GM23248 (cell line): Measurements from ENCODE around the gene SMC1B. TPM values are rescaled to one million over a fixed set of nuclear protein-coding genes. Genes with fewer than 3 reads are reported as not detected.
"Not testable (repeated sequence)": the region's sequence is repeated elsewhere in the genome, so short reads cannot be mapped to it uniquely, and the experiment has no call there.

ENCODE experiments used
- DNase-seq: peaks from one replicate; pipeline ENCODE4 v3.0.0-alpha.2; 2015
- H2AFZ ChIP-seq: fragments of 200-600 bp; sonication (generic); 2 replicates; pipeline ENCODE4 v1.6.1; 2016; ENCODE audit warnings: antibody characterized with exemption
- H3F3A ChIP-seq: fragments of 200-600 bp; sonication (generic); 2 replicates; pipeline ENCODE4 v1.6.1; 2016; ENCODE audit warnings: mild to moderate bottlenecking, antibody characterized with exemption, mixed run types; ENCODE audit not compliant: insufficient read depth
- H3K27ac ChIP-seq: fragments of 200-600 bp; sonication (generic); 2 replicates; pipeline ENCODE4 v1.5.1; 2016; ENCODE audit warnings: mild to moderate bottlenecking
- H3K27me3 ChIP-seq: fragments of 200-600 bp; sonication (generic); replicated peaks from 2 replicates; pipeline ENCODE4 v1.6.1; 2016; ENCODE audit warnings: mild to moderate bottlenecking; ENCODE audit not compliant: insufficient read depth
- H3K36me3 ChIP-seq: fragments of 200-600 bp; sonication (generic); 2 replicates; pipeline ENCODE4 v1.6.1; 2016; ENCODE audit warnings: low read depth, mild to moderate bottlenecking
- H3K4me1 ChIP-seq: fragments of 200-600 bp; sonication (generic); 2 replicates; pipeline ENCODE4 v1.6.1; 2016; ENCODE audit warnings: mild to moderate bottlenecking; ENCODE audit not compliant: insufficient read depth
- H3K4me2 ChIP-seq: fragments of 200-600 bp; sonication (generic); one replicate; pipeline ENCODE4 v1.6.1; 2016; ENCODE audit warnings: mild to moderate bottlenecking; ENCODE audit not compliant: unreplicated experiment
- H3K4me3 ChIP-seq: fragments of 200-600 bp; sonication (generic); 2 replicates; pipeline ENCODE4 v1.5.1; 2016; ENCODE audit warnings: mild to moderate bottlenecking
- H3K79me2 ChIP-seq: fragments of 200-600 bp; sonication (generic); 2 replicates; pipeline ENCODE4 v1.6.1; 2016; ENCODE audit warnings: mild to moderate bottlenecking; ENCODE audit not compliant: insufficient read depth
- H3K9ac ChIP-seq: fragments of 200-600 bp; sonication (generic); 2 replicates; pipeline ENCODE4 v1.6.1; 2016; ENCODE audit warnings: mild to moderate bottlenecking
- H3K9me2 ChIP-seq: fragments of 200-600 bp; sonication (generic); 2 replicates; pipeline ENCODE4 v1.6.1; 2016; ENCODE audit warnings: mixed run types, mild to moderate bottlenecking, moderate library complexity; ENCODE audit not compliant: insufficient read depth
- H3K9me3 ChIP-seq: fragments of 200-600 bp; sonication (generic); one replicate; pipeline ENCODE4 v1.6.1; 2017; ENCODE audit warnings: low read depth
- H4K20me1 ChIP-seq: fragments of 200-600 bp; sonication (generic); 2 replicates; pipeline ENCODE4 v1.6.0; 2016; ENCODE audit not compliant: insufficient read depth
- EZH2 ChIP-seq: fragments of 200-600 bp; sonication (generic); IDR thresholded peaks from 2 replicates; pipeline ENCODE4 v1.6.1; 2018; ENCODE audit warnings: antibody characterized with exemption, mild to moderate bottlenecking; ENCODE audit not compliant: insufficient read depth, poor library complexity, severe bottlenecking
- EZH2phosphoT487 ChIP-seq: fragments of 200-600 bp; sonication (generic); IDR thresholded peaks from 2 replicates; pipeline ENCODE4 v1.6.1; 2018; ENCODE audit warnings: antibody characterized with exemption, moderate library complexity, mild to moderate bottlenecking, low read depth; ENCODE audit not compliant: insufficient read depth
- WGBS, 2 experiments: methylation state at CpG; one replicate each; pipeline ENCODE4 v1.1.6; 2015 to 2017; ENCODE audit warnings: low lambda C conversion rate in 2 of 2, low coverage in 1 of 2; ENCODE audit errors: missing lambda C conversion rate in 2 of 2; 5-methylcytosine and 5-hydroxymethylcytosine counted together
- in situ Hi-C: fragments of 300-500 bp; cut with MboI; formaldehyde crosslinking; loops from 2 replicates; pipeline ENCODE4 v1.15.0; 2020
- polyA plus RNA-seq: library from polyadenylated mRNA; unstranded; fragments of >200 nt; fragmentation: Nextera tagmentation; extraction: Ambion mirVana; gene quantifications from 2 replicates; pipeline ENCODE4 v1.2.1, GENCODE V29; 2016
- total RNA-seq: library from RNA; depleted of rRNA; stranded (reverse); fragments of >200 nt; shearing (Covaris generic); gene quantifications from 2 replicates; pipeline ENCODE4 v1.2.3, GENCODE V29; 2014

SMC1B gene
- total and polyA plus RNA-seq, 2 experiments from 2014 or later = 0.08 TPM; not detected in 1

GRCh38 chr22:45450101-45450785, 36.8 kb upstream of the SMC1B start:
- H3K27me3 ChIP-seq = no peaks in the 10 kb centered on the region
- peaks cover 67% of the 10 kb centered on the region for H3K4me1 ChIP-seq
- TF ChIP-seq EZH2phosphoT487 = no peak
- no peak for TF ChIP-seq EZH2
- H3K36me3 ChIP-seq = no peaks in the 10 kb centered on the region
- no peaks in the 10 kb centered on the region for H4K20me1 ChIP-seq
- H2AFZ ChIP-seq = peak overlapping the region; percentile 1; the same call in 1 of the 2 replicates
- peak overlapping the region; percentile 34 for H3K9ac ChIP-seq
- in situ Hi-C loops = no loop called here
- H3K4me2 ChIP-seq = peak overlapping the region; percentile 34
- 67 to 68% methylated on average over 16 of the region's 16 CpGs for WGBS, 2 experiments
- H3F3A ChIP-seq = peaks cover 58% of the 10 kb centered on the region
- H3K27ac ChIP-seq = peak overlapping the region; percentile 83
- peak; percentile 57 for DNase-seq
- H3K9me3 ChIP-seq = no peaks in the 10 kb centered on the region
- H3K4me3 ChIP-seq = peak overlapping the region; percentile 36; the same call in 1 of the 2 replicates
- no peaks in the 10 kb centered on the region for H3K79me2 ChIP-seq
- H3K9me2 ChIP-seq = no peaks in the 10 kb centered on the region

DNA sequence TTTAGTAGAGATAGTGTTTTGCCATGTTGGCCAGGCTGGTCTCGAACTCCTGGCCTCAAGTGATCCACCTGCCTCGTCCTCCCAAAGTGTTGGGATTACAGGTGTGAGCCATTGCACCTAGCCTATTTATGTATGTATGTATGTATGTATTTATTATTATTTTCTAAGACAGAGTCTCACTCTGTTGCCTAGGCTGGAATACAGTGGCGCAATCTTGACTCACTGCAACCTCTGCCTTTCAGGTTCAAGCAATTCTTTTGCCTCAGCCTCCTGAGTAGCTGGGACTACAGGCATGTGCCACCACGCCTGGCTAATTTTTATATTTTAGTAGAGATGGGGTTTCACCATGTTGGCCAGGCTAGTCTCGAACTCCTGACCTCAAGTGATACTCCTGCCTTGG, 36.0 kb upstream of the SMC1B start:
- not testable (repeated sequence) for H3K9ac ChIP-seq, H4K20me1 ChIP-seq, H3K4me2 ChIP-seq, H3K9me3 ChIP-seq, H3K4me3 ChIP-seq, H3K36me3 ChIP-seq, H3K9me2 ChIP-seq, H3K27ac ChIP-seq, H2AFZ ChIP-seq, DNase-seq, H3K27me3 ChIP-seq, H3K79me2 ChIP-seq
- Histone ChIP-seq H3K4me1 (peaks cover 59% of the 10 kb centered on the region), H3F3A (peaks cover 50% of the 10 kb centered on the region)
- in situ Hi-C loops = loop anchor here (5.0 kb wide), 1 partner anchor 103 kb away; no protein-coding TSS in a partner anchor
- 96 to 98% methylated on average over 5 of the region's 5 CpGs for WGBS, 2 experiments

DNA sequence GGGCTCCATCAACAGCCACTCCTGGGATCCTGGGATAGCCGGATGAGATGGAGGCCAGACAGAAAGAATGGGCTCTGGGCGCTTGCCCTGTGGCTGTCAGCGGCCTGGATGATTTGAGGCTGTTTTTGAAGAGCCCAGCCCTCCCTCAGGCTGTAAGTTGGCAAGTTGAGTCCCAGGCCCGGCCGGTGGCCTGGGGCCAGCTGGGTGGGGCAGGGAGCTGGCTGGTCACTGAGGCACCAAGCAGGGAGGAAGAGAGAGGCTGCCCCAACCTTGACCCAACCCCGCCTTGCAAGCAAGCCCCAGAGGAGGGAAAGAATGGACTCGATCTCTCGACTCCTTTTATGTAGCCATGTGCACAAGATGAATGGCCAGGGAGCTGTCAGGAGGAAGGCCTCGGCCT, 35.0 kb upstream of the SMC1B start:
- H3K9me2 ChIP-seq = no peaks in the 10 kb centered on the region
- H3K9ac ChIP-seq = no peak overlapping the region
- 45% methylated on average over 9 of the region's 9 CpGs for WGBS, 2 experiments
- no peak overlapping the region for H2AFZ ChIP-seq
- H3K4me3 ChIP-seq = no peak overlapping the region
- peak; percentile 45 for DNase-seq
- TF ChIP-seq EZH2 (no peak), EZH2phosphoT487 (no peak)
- no peaks in the 10 kb centered on the region for H3K36me3 ChIP-seq
- no peaks in the 10 kb centered on the region for H4K20me1 ChIP-seq
- H3K4me1 ChIP-seq = peaks cover 49% of the 10 kb centered on the region
- H3K27ac ChIP-seq = no peak overlapping the region
- H3K9me3 ChIP-seq = no peaks in the 10 kb centered on the region
- H3K79me2 ChIP-seq = no peaks in the 10 kb centered on the region
- in situ Hi-C loops = loop anchor here (5.0 kb wide), 1 partner anchor 104 kb away; no protein-coding TSS in a partner anchor
- H3K27me3 ChIP-seq = no peaks in the 10 kb centered on the region
- no peak overlapping the region for H3K4me2 ChIP-seq
- H3F3A ChIP-seq = peaks cover 40% of the 10 kb centered on the region

GRCh38 chr22:45447596-45447995, 34.2 kb upstream of the SMC1B start:
- not testable (repeated sequence) for H3K27me3 ChIP-seq, H3K79me2 ChIP-seq, H3K27ac ChIP-seq, H3K36me3 ChIP-seq, H3K9me3 ChIP-seq, H3K4me2 ChIP-seq, H3K4me3 ChIP-seq, DNase-seq, H3K9ac ChIP-seq, H4K20me1 ChIP-seq, H3K9me2 ChIP-seq, H2AFZ ChIP-seq
- in situ Hi-C loops = loop anchor here (5.0 kb wide), 1 partner anchor 105 kb away; no protein-coding TSS in a partner anchor
- 83 to 88% methylated on average over 4 of the region's 4 CpGs for WGBS, 2 experiments
- peaks cover 33% of the 10 kb centered on the region for H3F3A ChIP-seq
- H3K4me1 ChIP-seq = peaks cover 41% of the 10 kb centered on the region

- Histone ChIP-seq H3F3A (peaks cover 21% of the 10 kb centered on the region), H3K9me3 (no peaks in the 10 kb centered on the region), H3K4me3 (no peak overlapping the region), H3K79me2 (no peaks in the 10 kb centered on the region), H3K4me1 (peaks cover 28% of the 10 kb centered on the region), H3K4me2 (peak overlapping the region; percentile 4), H4K20me1 (no peaks in the 10 kb centered on the region), H3K36me3 (no peaks in the 10 kb centered on the region), H3K27ac (no peak overlapping the region), H2AFZ (no peak overlapping the region), H3K9me2 (no peaks in the 10 kb centered on the region), H3K27me3 (no peaks in the 10 kb centered on the region), H3K9ac (no peak overlapping the region)
- 45 to 54% methylated on average over 5 of the region's 5 CpGs for WGBS, 2 experiments
- in situ Hi-C loops = loop anchor here (5.0 kb wide), 1 partner anchor 106 kb away; no protein-coding TSS in a partner anchor
- DNase-seq = peak; percentile 83
- 0 out of 2 replicates have a peak, but pooled peaks have one; percentile 55 for TF ChIP-seq EZH2phosphoT487
- TF ChIP-seq EZH2 = no peak
Measured at GRCh38 chr22:45446216-45446615, 32.8 kb upstream of the SMC1B start.
